Measurements from ENCODE around the gene KLC1. TPM values are rescaled to one million over a fixed set of nuclear protein-coding genes. Genes with fewer than 3 reads are reported as not detected.

The KLC1 gene
- total RNA-seq, 1 donor: 237 TPM

DNA sequence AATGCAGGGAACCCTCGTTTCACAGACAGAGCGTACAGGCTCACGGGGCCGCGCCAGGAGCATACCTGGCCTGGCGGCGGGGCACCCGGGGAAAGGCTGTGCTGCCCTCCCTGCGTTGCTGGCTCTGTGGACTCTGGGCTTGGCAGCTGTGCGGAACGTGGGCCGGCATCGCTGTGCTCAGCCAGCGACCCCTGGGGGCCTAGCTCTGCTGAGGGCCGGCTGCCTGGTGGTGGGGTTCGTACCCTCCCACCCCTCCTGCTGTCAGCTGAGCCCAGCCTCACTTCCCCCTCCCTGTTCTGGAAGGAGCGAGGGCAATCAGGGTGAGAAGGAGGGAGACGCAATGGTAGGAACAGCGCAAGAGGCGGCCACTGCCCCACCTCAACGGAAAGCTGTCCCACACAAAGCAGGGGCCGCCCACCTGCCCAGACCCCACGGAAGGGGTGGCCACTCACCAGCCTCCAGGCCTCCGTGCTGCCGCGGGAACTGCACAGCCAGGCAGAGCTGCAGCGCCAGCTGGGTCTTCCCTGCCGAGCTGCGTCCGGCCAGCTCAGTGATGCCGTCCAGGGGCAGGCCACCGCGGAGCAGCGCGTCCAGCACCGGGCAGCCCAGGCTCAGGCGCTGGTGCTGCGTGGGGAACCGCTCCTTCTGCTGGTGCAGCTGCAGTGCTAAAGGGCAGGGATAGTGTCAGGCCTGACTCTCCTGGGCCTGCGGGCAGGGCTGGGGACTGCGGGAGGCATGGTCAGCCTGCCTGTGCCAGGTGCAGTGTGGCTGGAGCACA lies 77.7 kb downstream of the KLC1 start:
- no peak for DNase-seq (ENCODE audit: low read depth)
- no peak overlapping the region for H3K4me3 ChIP-seq (ENCODE audit: low read depth, low read length)
- TF ChIP-seq, protein P1, sequence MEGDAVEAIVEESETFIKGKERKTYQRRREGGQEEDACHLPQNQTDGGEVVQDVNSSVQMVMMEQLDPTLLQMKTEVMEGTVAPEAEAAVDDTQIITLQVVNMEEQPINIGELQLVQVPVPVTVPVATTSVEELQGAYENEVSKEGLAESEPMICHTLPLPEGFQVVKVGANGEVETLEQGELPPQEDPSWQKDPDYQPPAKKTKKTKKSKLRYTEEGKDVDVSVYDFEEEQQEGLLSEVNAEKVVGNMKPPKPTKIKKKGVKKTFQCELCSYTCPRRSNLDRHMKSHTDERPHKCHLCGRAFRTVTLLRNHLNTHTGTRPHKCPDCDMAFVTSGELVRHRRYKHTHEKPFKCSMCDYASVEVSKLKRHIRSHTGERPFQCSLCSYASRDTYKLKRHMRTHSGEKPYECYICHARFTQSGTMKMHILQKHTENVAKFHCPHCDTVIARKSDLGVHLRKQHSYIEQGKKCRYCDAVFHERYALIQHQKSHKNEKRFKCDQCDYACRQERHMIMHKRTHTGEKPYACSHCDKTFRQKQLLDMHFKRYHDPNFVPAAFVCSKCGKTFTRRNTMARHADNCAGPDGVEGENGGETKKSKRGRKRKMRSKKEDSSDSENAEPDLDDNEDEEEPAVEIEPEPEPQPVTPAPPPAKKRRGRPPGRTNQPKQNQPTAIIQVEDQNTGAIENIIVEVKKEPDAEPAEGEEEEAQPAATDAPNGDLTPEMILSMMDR (IDR thresholded peaks at IDR 0.05; ENCODE audit: insufficient read depth, low read depth, low read length): no peak

DNA sequence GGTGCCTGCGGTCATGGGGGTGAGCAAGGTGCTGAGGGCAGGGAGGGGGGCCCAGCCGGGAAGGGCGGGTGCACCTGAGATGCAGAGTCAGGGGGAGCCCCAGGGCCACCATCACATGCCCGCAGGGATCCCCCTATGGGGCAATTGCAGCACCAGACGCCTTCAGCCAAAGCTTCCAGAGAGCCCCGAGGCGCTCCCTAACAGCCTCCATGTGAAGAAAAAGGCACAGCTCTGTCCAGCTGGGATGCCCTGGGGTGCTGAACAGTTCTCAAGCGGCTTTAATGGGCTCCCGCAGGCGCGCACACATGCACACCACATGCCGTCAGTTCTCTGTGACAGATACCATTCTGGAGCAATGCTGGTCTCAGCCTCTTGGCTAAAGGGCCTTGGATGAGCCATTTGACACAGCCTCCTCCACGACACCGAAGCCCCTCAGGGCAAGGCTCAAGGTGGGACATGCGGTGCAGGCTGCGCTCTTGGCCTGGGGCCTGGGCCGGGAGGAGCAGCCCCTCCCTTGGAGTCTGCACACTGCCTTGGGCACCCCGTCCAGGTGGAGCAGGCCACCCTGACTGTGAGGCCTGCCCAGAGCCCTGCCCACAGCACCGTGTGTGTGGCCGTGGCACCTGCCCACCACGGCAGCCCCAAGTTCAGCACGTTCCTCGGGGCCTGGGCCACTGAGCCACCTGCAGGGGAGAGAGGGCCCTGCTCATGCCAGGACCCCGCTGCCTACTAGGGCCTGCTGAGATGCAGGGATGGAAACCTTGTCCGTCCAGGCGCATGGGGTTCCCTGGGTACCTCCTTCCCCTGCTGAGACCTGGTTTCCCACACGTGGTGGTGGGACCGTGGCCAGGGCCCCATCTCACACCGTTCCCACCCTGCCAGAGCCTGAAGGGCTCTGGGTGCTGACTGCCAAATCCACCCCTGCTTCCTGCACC lies 78.6 kb downstream of the KLC1 start:
- TF ChIP-seq, protein P1 (IDR thresholded peaks at IDR 0.05; ENCODE audit: insufficient read depth, low read depth, low read length): no peak
- H3K4me3 ChIP-seq (ENCODE audit: low read depth, low read length): no peak overlapping the region
- no peak for DNase-seq (ENCODE audit: low read depth)

DNA sequence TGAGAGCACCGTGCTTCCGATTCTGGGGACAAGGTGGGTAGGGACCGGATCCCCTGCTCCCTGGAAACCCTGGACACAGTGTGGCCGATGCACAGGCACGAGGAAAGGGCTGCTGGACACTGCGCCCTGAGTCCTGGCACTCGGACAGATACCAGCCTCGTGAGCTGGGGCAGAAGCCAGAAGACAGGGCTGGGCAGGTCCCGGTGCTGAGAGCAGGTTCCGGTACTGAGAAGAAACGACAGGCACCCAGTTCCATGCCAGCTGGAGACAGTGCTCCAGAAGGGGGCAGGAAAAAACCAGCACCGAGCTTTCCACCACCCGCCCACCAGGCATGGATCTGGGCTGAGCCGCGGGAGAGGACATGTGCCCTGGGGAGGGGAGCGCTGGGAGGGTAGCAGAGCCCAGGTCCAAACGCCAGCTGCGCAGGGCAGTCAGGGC lies 79.8 kb downstream of the KLC1 start:
- H3K4me3 ChIP-seq (ENCODE audit: low read depth, low read length): no peak overlapping the region
- TF ChIP-seq, protein P1 (IDR thresholded peaks at IDR 0.05; ENCODE audit: insufficient read depth, low read depth, low read length): no peak
- DNase-seq (ENCODE audit: low read depth): no peak

DNA sequence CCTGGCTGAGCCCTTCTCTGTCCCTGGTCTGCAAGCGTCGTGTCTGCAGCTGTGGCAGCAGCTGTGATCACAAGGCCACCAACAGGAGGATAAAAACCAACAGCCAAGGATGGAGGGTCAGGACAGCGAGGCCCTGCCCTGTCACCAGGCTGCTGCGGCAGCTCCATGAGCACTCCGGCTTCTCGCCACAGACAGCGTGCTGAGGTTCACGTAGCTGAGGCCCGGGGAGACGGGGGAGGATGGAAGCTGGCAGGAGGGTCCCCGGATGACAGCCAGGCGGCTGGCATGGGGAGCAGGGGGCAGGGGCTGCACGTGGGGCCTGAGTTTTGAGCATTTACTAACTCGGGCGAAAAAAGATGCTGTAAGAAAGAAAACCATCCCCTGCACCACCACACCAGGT lies 80.8 kb downstream of the KLC1 start:
- TF ChIP-seq, protein P1 (IDR thresholded peaks at IDR 0.05; ENCODE audit: insufficient read depth, low read depth, low read length): no peak
- no peak overlapping the region for H3K4me3 ChIP-seq (ENCODE audit: low read depth, low read length)
- no peak for DNase-seq (ENCODE audit: low read depth)

DNA sequence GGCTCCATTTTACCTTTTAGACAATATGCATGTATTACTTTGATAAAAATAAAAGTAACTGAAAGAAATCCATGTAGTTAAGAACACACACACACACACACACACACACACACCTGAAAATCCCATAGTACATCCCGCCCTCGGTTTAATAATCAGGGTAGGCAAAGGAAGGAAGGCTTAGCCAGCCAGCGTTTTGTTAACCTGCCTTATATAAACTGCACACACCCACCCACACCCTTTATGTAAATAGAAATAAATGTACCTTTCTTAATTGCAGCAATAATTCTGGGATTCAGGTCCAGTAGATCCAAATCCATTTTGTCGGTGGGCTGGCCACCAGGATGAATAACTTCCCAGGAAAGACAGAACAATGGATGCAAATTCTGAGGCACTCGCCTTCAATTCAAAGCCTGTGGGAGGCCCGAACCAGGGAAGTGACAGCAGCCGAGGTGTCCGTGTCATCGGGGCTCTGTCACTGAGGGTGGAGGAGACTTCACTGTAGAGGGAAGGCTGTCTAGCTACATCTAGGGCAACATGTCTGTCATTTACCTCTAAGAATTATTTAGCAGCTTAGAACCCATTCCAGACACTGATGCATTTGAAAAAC lies 81.9 kb downstream of the KLC1 start:
- TF ChIP-seq, protein P1 (IDR thresholded peaks at IDR 0.05; ENCODE audit: insufficient read depth, low read depth, low read length): no peak
- H3K4me3 ChIP-seq (ENCODE audit: low read depth, low read length): no peak overlapping the region
- no peak for DNase-seq (ENCODE audit: low read depth)

DNA sequence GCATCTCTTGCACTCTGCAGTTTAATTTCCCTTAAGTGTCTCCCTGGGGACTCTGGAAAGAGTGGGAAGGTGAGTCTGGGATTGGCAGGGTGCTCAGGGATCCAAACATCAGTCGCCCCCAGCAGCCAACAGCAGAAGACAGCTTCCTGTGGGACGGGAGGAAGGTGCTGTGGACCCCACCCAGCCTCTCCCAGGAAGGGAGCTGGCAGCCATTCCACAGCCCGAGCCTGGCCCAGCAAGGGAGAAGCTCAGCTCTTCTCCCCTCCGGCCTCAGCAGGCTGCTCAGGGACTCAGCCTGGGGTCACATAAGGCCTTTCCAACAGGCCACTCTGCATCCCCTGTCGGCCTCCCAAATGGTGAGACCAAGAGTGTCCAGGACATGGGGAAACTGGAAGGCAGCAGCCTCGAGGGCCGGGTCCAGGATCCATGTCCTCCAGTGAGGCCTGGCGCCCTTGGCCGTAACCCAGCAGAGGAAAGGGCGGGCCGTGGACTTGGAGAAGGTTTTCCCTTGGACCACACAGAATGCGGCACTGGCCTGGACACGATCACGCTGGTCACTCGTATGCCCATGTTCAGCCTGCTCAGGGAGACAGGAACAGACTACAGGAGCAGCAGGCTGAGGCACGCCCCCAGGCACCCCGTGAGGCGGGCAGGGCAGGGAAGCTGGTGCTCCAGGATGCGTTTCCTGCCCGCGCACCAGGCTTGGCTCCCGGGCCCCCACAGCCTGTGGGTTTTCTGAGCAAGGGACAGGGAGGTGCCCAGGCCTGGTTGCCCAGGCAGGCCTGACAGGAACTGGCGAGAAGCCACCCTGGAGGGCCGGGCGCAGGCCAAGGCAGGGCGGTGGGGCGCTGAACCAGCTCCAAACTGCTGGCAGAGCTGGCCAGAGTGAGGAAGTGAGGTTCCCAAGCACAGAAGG lies 82.8 kb downstream of the KLC1 start:
- DNase-seq (ENCODE audit: low read depth): no peak
- no peak overlapping the region for H3K4me3 ChIP-seq (ENCODE audit: low read depth, low read length)
- TF ChIP-seq, protein P1 (IDR thresholded peaks at IDR 0.05; ENCODE audit: insufficient read depth, low read depth, low read length): no peak
